COLO668 (cell line): ENCODE data around the gene MFSD2A.
"Not testable (repeated sequence)": the region's sequence is repeated elsewhere in the genome, so short reads cannot be mapped to it uniquely, and the experiment has no call there.

Experiments used
- DNase-seq: peaks from one replicate; lab custom pipeline; 2025; ENCODE audit not compliant: unreplicated experiment; lab: John Stamatoyannopoulos, UW

Gene MFSD2A

DNA sequence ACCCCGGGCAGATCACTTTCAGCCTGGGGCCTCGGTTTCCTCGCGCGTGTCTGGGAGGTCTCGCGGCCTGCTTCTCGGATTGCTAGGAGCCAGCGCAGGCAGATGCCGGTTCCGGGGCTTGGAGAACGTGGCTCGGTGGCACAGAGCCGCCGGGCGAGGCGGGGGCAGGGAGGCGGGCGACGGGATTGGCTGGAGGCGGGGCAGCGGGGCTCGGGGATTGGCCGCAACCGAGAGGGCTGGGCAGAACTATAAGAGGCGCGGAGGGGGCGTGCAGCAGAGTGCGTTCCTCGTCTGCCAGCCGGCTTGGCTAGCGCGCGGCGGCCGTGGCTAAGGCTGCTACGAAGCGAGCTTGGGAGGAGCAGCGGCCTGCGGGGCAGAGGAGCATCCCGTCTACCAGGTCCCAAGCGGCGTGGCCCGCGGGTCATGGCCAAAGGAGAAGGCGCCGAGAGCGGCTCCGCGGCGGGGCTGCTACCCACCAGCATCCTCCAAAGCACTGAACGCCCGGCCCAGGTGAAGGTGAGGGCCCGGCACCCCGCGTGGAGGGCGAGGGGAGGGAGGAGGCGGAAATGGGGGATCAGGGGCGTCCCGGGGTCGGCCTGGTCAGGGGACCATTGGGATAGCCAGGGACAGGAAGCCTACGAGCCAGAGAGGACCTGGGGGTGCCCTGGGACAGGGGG lies at the start of gene MFSD2A:
Gene MFSD2A, plus strand, starts transcription at position 276 of the 677 bp plus-strand sequence. Its CDS starts 148 bp downstream, at position 424.
- DNase-seq = peak; percentile 100

- no peak for DNase-seq
Measured at GRCh38 chr1:39905172-39905571, 49.8 kb upstream of the MFSD2A start.

DNA sequence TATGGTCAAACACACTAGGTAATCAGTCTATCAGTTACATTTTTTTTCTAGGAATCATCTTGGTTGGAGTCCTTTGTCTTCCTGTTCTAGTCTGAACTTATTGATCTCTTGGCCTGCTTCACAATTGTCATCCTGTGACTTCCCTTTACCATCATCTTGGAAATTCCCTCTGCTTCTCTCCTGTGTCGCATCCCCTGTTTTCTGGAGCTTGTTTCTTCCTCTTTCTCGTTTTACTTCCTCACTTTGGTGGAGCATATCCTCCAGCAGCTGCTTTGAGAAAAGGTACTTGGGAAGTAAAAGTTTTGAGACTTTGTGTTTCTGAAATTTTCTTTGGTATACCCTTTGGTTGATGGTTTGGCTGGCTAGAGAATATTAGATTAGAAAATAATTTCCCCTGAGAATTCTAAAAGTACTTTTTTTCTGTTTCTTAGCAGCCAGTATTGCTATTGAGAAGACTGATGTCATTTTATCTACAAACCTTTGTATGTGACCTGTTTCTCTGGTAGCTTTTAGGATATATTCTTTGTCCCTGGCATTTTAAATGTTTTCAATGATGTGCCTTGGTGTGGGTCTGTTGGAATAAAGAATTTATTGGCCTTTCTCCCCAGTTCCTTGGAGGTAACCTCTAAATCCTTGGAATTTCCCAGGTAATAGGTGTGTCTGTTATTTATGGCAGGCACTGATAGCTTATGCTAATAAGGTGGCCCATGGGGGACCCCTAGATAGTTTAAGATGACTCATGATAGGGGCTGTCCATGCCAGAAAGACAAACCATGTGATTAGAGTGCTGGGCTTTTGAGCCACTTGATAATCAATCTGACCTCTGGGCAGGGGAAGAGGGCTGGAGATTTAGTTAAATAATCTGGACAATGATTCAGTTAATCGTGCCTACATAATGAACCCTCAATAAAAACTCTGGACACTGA lies 47.2 kb upstream of the MFSD2A start:
- DNase-seq = no peak

- no peak for DNase-seq
Measured at GRCh38 chr1:39908534-39908933, 46.4 kb upstream of the MFSD2A start.

- no peak for DNase-seq
Measured at GRCh38 chr1:39910263-39910662, 44.7 kb upstream of the MFSD2A start.

GRCh38 chr1:39913136-39913535 lies 41.8 kb upstream of the MFSD2A start:
- DNase-seq = not testable (repeated sequence)

- no peak for DNase-seq
Measured at GRCh38 chr1:39915499-39916129, 39.3 kb upstream of the MFSD2A start.

DNA sequence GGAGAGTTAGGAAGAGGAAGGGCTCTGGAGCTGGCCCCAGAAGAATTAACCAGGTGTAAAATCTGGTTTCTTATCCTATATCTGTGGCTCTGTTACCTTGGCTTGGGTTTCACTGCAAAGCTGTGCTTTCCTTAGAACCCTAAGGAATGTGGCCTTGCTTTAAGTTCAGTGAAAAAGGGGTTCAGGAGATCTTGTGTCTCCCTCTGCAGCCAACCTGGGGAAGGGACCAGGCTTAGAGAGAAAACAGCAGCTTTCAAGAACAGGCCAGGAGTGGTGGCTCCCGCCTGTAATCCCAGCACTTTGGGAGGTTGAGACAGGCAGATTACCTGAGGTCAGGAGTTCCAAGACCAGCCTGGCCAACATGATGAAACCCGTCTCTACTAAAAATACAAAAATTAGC lies 37.1 kb upstream of the MFSD2A start:
- DNase-seq = no peak

GRCh38 chr1:39919545-39919944 lies 35.4 kb upstream of the MFSD2A start:
- peak; percentile 100 for DNase-seq

DNA sequence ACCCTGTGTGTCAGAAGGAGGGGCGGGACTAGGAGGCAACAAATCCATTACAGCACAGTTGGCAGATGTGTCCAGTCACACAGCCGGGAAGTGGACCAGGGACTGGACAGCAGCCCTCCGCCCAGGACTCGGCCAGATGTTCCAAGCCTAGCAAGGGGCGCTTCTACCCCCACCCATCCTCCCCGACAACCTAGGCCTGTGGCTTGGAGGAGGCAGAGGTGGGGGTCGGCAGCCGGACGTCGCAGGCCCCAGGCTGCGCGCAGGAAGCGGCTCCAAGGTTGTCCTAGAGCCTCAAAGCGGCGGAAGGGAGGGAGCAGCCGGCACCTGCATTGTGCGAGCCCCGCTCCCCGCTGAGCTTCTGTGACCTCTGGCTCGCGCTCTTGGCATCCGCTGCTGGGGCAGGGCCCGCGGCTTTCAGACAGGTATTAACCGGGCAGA lies 32.7 kb upstream of the MFSD2A start:
- no peak for DNase-seq

DNA sequence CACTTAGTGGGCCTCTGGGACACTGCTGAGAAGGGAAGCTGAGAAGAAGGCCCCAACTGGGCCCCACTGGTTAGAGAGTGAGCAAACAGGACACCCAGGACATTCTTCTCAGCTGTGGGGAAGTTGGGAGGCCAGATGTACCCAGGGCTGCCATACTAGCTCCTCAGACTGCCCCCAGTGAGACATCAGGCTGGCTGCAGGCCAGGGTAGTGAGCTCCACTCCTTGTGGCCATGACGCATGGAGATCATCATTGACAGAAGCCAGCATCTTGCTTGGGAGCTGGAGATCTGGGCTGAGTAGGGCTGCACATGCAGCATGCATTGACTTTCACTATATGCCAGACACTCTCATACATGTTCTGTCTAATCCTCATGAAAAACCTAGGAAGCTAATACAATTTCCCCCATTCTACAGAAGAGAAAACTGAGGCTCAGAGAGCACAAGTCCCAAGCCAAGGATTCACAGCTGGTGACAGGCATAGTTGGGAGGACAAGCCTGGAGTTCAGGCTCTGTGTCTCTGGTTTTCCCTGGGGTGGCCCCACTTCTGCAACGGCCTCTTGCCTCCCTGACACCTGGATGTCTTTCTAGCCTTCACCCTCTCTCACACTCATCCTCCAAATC lies 29.1 kb upstream of the MFSD2A start:
- DNase-seq = no peak

- DNase-seq = no peak
Measured at GRCh38 chr1:39926343-39926793, 28.6 kb upstream of the MFSD2A start.

GRCh38 chr1:39926820-39927219 lies 28.1 kb upstream of the MFSD2A start:
- no peak for DNase-seq

DNA sequence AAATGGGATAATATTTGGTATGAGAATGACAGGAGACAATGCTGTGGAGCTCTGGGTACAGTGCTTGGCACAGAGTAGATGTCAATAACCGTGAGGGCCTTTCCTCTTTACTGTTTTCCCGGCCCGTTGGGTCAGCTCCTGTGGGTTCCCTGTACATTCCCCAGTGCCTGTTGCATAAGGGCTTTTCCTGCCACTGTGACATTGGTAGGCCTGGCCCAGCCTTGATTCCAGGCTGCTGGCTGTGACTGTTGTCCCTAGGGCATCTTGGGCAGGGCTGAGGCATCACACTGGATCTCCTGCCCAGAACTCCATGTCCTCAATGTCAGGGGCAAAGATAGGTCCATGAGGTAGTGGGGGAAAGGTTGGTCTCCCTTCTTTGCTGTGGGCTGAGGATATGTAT lies 27.4 kb upstream of the MFSD2A start:
- no peak for DNase-seq

DNA sequence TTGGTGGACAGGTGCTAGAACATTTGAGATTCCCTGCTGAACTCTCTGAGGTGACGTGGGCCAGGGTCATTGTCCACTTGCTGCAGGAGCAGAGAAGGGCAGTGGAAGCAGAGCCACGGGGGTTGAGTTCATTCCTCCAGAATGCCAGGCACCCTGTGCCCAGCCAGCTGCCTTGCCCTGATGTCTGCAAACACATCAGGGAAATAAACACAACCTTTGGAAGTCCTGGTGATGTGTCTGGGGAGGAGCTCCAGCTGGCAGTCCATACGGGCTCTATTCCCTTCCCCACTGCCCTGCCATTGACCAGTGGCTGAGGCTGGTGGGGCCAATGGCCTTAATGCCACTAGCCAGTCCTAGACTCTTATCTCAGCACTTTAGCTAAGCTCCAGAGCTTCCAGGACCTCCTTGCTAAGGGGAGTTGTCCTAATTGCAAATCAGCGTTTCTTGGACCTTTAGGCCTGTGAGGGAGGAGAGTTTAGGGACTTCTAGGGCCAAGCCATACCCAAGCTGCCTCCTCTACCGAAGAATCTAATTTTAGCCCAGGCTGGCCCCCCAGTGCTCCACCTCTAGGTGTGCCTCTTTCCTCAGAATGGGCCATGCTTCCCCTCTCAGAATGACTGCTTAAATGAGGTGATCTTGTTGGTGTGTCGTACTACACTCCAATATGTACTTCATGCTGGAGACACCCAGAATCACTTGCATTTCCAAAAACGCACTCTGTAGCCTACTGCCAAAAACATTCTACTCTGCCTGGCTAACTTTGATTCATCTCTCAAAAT lies 25.9 kb upstream of the MFSD2A start:
- no peak for DNase-seq

GRCh38 chr1:39933956-39934941 lies 20.7 kb upstream of the MFSD2A start:
- no peak for DNase-seq

DNA sequence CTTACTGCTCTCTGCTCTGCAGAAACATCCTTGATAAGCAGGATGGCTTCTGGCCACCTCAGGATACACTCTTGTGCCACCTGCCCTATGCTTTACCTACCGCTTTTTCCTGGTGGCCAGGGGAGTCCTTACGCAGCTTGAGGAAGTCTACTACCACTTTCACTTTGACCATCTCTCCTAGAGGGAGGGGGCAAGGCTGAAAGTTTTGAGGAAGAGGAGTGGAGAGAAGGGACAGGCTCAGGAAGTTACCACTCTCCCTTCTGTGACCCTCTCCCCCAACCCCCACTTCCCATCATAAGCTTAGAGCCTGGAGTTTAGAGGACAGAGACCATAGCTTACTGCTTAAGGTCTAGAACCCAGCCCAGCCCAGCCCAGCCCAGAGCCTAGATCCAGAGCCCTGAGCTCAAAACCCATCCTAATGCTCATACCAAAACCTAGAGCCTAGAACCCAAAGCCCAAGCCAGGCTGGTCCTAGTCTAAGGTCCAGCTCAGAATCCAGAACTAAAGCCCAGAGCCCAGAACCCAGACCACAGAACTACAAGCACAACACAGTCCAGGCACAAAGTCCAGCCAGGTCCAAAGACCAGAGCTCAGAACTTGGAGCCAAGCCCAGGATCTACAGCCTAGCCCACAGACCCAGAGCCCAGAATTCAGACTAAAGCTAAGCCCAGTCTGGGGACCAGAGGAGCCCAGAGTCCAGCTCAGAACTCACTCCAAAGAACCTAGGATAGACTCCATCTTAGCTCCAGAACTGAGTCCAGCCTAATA lies 18.0 kb upstream of the MFSD2A start:
- no peak for DNase-seq

DNA sequence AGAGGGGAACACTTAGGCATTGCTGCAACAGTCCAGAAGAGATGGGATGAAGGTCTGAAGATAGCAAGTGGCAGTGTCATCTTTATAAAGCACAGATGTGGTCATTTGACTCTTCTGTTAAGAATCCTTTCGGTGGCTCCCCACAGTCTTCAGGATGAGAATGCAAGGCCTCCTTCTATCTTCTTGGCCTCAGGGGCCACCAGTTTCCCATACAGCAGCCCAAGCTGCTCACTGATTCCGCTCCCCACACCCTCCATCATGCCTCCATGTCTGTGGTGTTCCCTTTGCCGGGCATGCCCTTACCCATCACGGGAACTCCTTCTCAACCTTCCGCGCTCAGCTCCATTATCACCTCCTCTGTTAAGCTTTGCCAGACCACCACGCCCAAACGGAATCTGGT lies 16.1 kb upstream of the MFSD2A start:
- no peak for DNase-seq
